ENCODE results near the gene WASHC4.

Gene WASHC4

DNA sequence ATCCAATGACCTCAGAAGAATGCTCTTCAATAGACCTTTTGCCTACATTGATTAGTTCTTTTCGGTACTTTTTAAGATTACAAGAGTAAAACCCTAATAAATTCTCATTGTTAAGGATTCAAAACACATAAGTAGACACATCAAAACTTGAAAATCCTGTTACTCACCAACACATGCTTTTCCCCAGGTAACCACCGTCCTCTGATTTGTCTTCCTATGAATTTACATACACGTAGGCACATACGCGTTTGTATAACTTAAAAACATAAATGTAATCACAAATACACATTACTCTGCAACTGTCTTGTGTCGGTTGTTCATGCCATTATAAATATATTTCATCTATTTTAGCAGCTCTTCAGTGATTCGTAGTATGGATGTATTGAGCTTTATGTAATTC is 910 bp upstream of the WASHC4 start:
- WGBS (ENCODE audit: insufficient coverage) = 100% methylated on average over 1 of the region's 7 CpGs
- H3K4me1 ChIP-seq (ENCODE audit: control extremely low read depth in 1 of 4, control insufficient read depth in 4 of 4, insufficient read depth in 4 of 4, low read length in 3 of 4) = peaks cover 4 to 30% (median 25%) of the 10 kb centered on the region in 4 experiments
- H3K27ac ChIP-seq (ENCODE audit: insufficient read depth in 1 of 2, low read depth in 1 of 2, low read length in 2 of 2, poor library complexity in 1 of 2, severe bottlenecking in 2 of 2) = no peak overlapping the region
- peaks cover 0 to 1% (median 0%) of the 10 kb centered on the region in 5 experiments for H3K27me3 ChIP-seq (replicated peaks in 2 of 5; ENCODE audit: control insufficient read depth in 4 of 5, insufficient read depth in 5 of 5, low read length in 4 of 5)
- H3K9me3 ChIP-seq (ENCODE audit: control extremely low read depth in 1 of 5, control insufficient read depth in 4 of 5, insufficient read depth in 2 of 5, low read depth in 1 of 5, low read length in 4 of 5) = no peaks in the 10 kb centered on the region
- H3K4me3 ChIP-seq (ENCODE audit: control insufficient read depth in 1 of 7, extremely low read depth in 1 of 7, insufficient read depth in 4 of 7, low read depth in 2 of 7, low read length in 6 of 7) = peak overlapping the region in 6 of 7 experiments; percentile 89 to 99 (median 98)
- ChIA-PET POLR2A (interaction anchor here (1.8 kb wide), 1 partner anchor 9 kb away, joined by 8 read pairs; no protein-coding TSS in a partner anchor), CTCF (interaction anchor here (1.6 kb wide), 1 partner anchor 9 kb away, joined by 3 read pairs; no protein-coding TSS in a partner anchor)
- H3K36me3 ChIP-seq (ENCODE audit: control insufficient read depth in 4 of 4, insufficient read depth in 4 of 4, low read length in 3 of 4) = peaks cover 0 to 3% (median under 1%) of the 10 kb centered on the region in 4 experiments
- DNase-seq = no peak

DNA sequence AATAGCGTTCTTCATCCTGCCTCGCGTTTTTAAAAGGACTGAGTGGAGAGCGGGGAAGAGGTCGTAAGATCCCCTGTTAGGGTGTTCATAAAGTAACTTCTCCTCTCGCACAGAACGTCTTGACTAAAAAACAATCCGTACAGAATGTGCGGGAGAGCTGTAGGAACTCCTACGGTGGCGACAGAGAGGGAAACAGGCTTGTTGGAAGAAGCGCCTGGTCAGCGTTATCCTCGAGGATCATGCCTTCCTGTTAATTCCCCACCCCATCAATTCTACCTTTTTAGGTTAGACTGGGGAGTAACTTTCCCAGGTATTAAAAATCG is 399 bp upstream of the WASHC4 start:
- H3K36me3 ChIP-seq (ENCODE audit: control insufficient read depth in 4 of 4, insufficient read depth in 4 of 4, low read length in 3 of 4) = peaks cover 0 to 7% (median 5%) of the 10 kb centered on the region in 4 experiments
- no peaks in the 10 kb centered on the region for H3K9me3 ChIP-seq (ENCODE audit: control extremely low read depth in 1 of 5, control insufficient read depth in 4 of 5, insufficient read depth in 2 of 5, low read depth in 1 of 5, low read length in 4 of 5)
- ChIA-PET POLR2A (interaction anchor here (0.6 to 1.8 kb wide), 5 partner anchors 8 to 21 kb away, joined by 3 to 8 read pairs (median 3); no protein-coding TSS in a partner anchor), CTCF (interaction anchor here (1.6 kb wide), 1 partner anchor 9 kb away, joined by 3 read pairs; no protein-coding TSS in a partner anchor)
- peak overlapping the region; percentile 83 to 99 (median 97) for H3K4me3 ChIP-seq (ENCODE audit: control insufficient read depth in 1 of 7, extremely low read depth in 1 of 7, insufficient read depth in 4 of 7, low read depth in 2 of 7, low read length in 6 of 7)
- peaks cover 4 to 30% (median 25%) of the 10 kb centered on the region in 4 experiments for H3K4me1 ChIP-seq (ENCODE audit: control extremely low read depth in 1 of 4, control insufficient read depth in 4 of 4, insufficient read depth in 4 of 4, low read length in 3 of 4)
- WGBS (ENCODE audit: insufficient coverage) = 0% methylated on average over 6 of the region's 15 CpGs
- peak; percentile 31 to 62 (median 40) for DNase-seq
- peaks cover 0 to 1% (median 0%) of the 10 kb centered on the region in 5 experiments for H3K27me3 ChIP-seq (replicated peaks in 2 of 5; ENCODE audit: control insufficient read depth in 4 of 5, insufficient read depth in 5 of 5, low read length in 4 of 5)
- H3K27ac ChIP-seq (ENCODE audit: insufficient read depth in 1 of 2, low read depth in 1 of 2, low read length in 2 of 2, poor library complexity in 1 of 2, severe bottlenecking in 2 of 2) = peak overlapping the region in 1 of 2 experiments; percentile 65

DNA sequence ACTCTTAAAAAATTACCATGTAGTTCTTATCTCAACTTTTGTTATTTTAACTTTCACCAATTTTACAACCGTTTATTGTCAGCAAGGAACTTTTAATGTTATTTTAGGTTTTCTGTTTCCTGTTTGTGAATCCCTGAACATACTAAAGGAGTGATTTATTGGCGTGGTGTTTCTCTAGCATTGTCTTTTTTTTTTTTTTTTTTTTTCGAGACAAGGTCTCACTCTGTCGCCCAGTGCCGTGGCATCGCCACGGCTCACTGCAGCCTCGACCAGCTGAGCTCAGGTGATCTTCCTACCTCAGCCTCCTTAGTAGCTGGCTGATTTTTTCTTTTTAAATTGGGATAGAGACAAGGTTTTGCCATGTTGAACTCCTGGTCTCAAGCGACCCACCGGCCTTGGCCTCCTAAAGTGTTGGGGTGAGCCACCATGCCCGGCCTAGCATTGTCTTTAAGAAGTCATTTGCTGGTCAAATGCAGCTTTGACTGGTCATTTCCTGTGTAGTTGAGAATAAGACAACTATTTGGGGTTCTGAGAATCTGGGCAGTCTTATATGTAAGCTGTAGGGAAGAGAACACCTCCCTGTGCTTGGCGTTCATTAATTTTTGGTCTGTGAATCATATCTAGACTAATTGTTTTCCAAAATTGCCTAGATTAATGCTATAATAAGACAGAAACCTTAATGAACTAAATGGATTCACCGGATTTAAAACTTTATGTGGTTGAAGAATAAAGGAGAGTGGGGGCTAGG is 2.1 kb downstream of the WASHC4 start:
- peaks cover 0 to 1% (median 0%) of the 10 kb centered on the region in 5 experiments for H3K27me3 ChIP-seq (replicated peaks in 2 of 5; ENCODE audit: control insufficient read depth in 4 of 5, insufficient read depth in 5 of 5, low read length in 4 of 5)
- peaks cover 0 to 4% (median 0%) of the 10 kb centered on the region in 5 experiments for H3K9me3 ChIP-seq (ENCODE audit: control extremely low read depth in 1 of 5, control insufficient read depth in 4 of 5, insufficient read depth in 2 of 5, low read depth in 1 of 5, low read length in 4 of 5)
- 1% methylated on average over 9 of the region's 13 CpGs for WGBS (ENCODE audit: insufficient coverage)
- H3K27ac ChIP-seq (ENCODE audit: insufficient read depth in 1 of 2, low read depth in 1 of 2, low read length in 2 of 2, poor library complexity in 1 of 2, severe bottlenecking in 2 of 2) = peak overlapping the region; percentile 71 to 86
- H3K4me3 ChIP-seq (ENCODE audit: control insufficient read depth in 1 of 7, extremely low read depth in 1 of 7, insufficient read depth in 4 of 7, low read depth in 2 of 7, low read length in 6 of 7) = peak overlapping the region in 6 of 7 experiments; percentile 89 to 99 (median 98)
- ChIA-PET POLR2A (interaction anchor here (1.0 kb wide), 1 partner anchor 823 kb away, joined by 3 read pairs; no protein-coding TSS in a partner anchor), CTCF (interaction anchor here (0.9 kb wide), 1 partner anchor 14 kb away, joined by 3 read pairs; no protein-coding TSS in a partner anchor)
- H3K4me1 ChIP-seq (ENCODE audit: control extremely low read depth in 1 of 4, control insufficient read depth in 4 of 4, insufficient read depth in 4 of 4, low read length in 3 of 4) = peaks cover 4 to 34% (median 25%) of the 10 kb centered on the region in 4 experiments
- DNase-seq = no peak
- H3K36me3 ChIP-seq (ENCODE audit: control insufficient read depth in 4 of 4, insufficient read depth in 4 of 4, low read length in 3 of 4) = peaks cover 4 to 27% (median 15%) of the 10 kb centered on the region in 4 experiments

DNA sequence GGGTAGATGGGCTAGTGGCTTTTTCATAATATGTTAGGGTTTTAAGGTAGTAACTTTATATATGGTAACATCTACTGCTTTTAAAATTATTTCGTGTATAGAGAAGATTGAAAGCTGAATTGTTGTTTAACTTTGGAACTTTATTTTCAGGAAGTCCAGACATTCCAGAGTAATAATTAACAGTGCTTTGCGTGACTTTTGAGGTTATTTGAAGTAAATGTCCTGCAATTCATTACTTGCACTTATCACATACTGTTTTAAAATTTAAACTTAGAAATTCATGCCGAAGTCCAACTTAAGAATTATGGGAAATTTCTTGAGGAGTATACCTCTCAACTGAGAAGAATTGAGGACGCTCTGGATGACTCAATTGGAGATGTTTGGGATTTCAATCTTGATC is 3.3 kb downstream of the WASHC4 start:
- Histone ChIP-seq H3K36me3 (ENCODE audit: control insufficient read depth in 4 of 4, insufficient read depth in 4 of 4, low read length in 3 of 4) (peaks cover 7 to 37% (median 23%) of the 10 kb centered on the region in 4 experiments), H3K27ac (ENCODE audit: insufficient read depth in 1 of 2, low read depth in 1 of 2, low read length in 2 of 2, poor library complexity in 1 of 2, severe bottlenecking in 2 of 2) (peak overlapping the region in 1 of 2 experiments; percentile 86), H3K4me3 (ENCODE audit: control insufficient read depth in 1 of 7, extremely low read depth in 1 of 7, insufficient read depth in 4 of 7, low read depth in 2 of 7, low read length in 6 of 7) (peak overlapping the region in 4 of 7 experiments; percentile 14 to 99 (median 36)), H3K4me1 (ENCODE audit: control extremely low read depth in 1 of 4, control insufficient read depth in 4 of 4, insufficient read depth in 4 of 4, low read length in 3 of 4) (peaks cover 4 to 34% (median 25%) of the 10 kb centered on the region in 4 experiments), H3K9me3 (ENCODE audit: control extremely low read depth in 1 of 5, control insufficient read depth in 4 of 5, insufficient read depth in 2 of 5, low read depth in 1 of 5, low read length in 4 of 5) (peaks cover 0 to 4% (median 0%) of the 10 kb centered on the region in 5 experiments), H3K27me3 (replicated peaks in 2 of 5; ENCODE audit: control insufficient read depth in 4 of 5, insufficient read depth in 5 of 5, low read length in 4 of 5) (peaks cover 0 to 1% (median 0%) of the 10 kb centered on the region in 5 experiments)
- no CpG with 5 or more reads among the region's 4 CpGs for WGBS (ENCODE audit: insufficient coverage)
- no peak for DNase-seq
- ChIA-PET POLR2A (no interaction called here), CTCF (no interaction called here)

DNA sequence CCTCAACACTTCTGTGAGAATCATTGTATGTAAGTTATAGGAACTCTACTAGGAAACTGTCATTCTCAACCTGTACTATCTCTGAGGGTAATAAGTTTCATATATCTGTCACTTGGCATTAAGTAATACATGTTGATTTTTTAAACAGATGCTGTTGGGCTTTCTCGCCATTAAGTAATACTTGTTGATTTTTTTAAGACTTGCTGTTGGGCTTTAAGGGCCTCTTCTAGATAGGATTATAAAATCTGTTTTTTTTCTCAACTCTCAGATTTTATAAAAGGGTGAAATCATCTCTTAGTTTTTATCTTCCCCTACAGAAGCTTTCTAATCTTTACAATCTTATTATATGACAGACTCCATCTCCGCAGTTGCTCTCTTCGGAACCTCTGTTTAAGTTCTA is 5.6 kb downstream of the WASHC4 start:
- ChIA-PET CTCF (no interaction called here), POLR2A (no interaction called here)
- no peak overlapping the region for H3K4me3 ChIP-seq (ENCODE audit: control insufficient read depth in 1 of 7, extremely low read depth in 1 of 7, insufficient read depth in 4 of 7, low read depth in 2 of 7, low read length in 6 of 7)
- H3K36me3 ChIP-seq (ENCODE audit: control insufficient read depth in 4 of 4, insufficient read depth in 4 of 4, low read length in 3 of 4) = peaks cover 15 to 57% (median 40%) of the 10 kb centered on the region in 4 experiments
- H3K9me3 ChIP-seq (ENCODE audit: control extremely low read depth in 1 of 5, control insufficient read depth in 4 of 5, insufficient read depth in 2 of 5, low read depth in 1 of 5, low read length in 4 of 5) = peaks cover 0 to 4% (median 0%) of the 10 kb centered on the region in 5 experiments
- H3K27ac ChIP-seq (ENCODE audit: insufficient read depth in 1 of 2, low read depth in 1 of 2, low read length in 2 of 2, poor library complexity in 1 of 2, severe bottlenecking in 2 of 2) = no peak overlapping the region
- no CpG with 5 or more reads among the region's 3 CpGs for WGBS (ENCODE audit: insufficient coverage)
- DNase-seq = no peak
- H3K27me3 ChIP-seq (replicated peaks in 2 of 5; ENCODE audit: control insufficient read depth in 4 of 5, insufficient read depth in 5 of 5, low read length in 4 of 5) = no peaks in the 10 kb centered on the region
- H3K4me1 ChIP-seq (ENCODE audit: control extremely low read depth in 1 of 4, control insufficient read depth in 4 of 4, insufficient read depth in 4 of 4, low read length in 3 of 4) = peaks cover 4 to 30% (median 18%) of the 10 kb centered on the region in 4 experiments

DNA sequence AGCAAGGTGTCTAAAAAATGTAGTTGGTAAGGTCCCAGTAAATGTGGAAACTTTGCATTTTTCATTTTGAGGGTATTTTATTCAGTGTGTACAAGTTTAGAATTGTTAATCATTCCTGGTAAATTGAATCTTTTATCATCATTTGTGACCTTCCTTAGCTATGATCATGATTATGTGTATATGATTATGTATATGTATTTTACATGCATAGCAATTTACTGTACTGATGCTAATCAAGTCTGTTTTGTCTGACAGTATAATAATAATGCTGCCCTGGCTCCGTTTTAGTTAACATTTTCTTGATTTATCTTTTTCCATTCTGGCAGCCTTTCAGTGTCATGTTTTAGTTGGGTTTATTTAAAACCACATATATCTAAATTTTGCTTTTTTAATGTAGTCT is 9.4 kb downstream of the WASHC4 start:
- Histone ChIP-seq H3K36me3 (ENCODE audit: control insufficient read depth in 4 of 4, insufficient read depth in 4 of 4, low read length in 3 of 4) (peaks cover 22 to 85% (median 55%) of the 10 kb centered on the region in 4 experiments), H3K9me3 (ENCODE audit: control extremely low read depth in 1 of 5, control insufficient read depth in 4 of 5, insufficient read depth in 2 of 5, low read depth in 1 of 5, low read length in 4 of 5) (peaks cover 0 to 4% (median 0%) of the 10 kb centered on the region in 5 experiments), H3K4me3 (ENCODE audit: control insufficient read depth in 1 of 7, extremely low read depth in 1 of 7, insufficient read depth in 4 of 7, low read depth in 2 of 7, low read length in 6 of 7) (no peak overlapping the region), H3K27me3 (replicated peaks in 2 of 5; ENCODE audit: control insufficient read depth in 4 of 5, insufficient read depth in 5 of 5, low read length in 4 of 5) (no peaks in the 10 kb centered on the region), H3K4me1 (ENCODE audit: control extremely low read depth in 1 of 4, control insufficient read depth in 4 of 4, insufficient read depth in 4 of 4, low read length in 3 of 4) (peaks cover 0 to 4% (median 0%) of the 10 kb centered on the region in 4 experiments), H3K27ac (ENCODE audit: insufficient read depth in 1 of 2, low read depth in 1 of 2, low read length in 2 of 2, poor library complexity in 1 of 2, severe bottlenecking in 2 of 2) (no peak overlapping the region)
- WGBS (ENCODE audit: insufficient coverage) = no CpG with 5 or more reads among the region's 1 CpG
- no peak for DNase-seq
- ChIA-PET POLR2A (interaction anchor here (1.3 kb wide), 1 partner anchor 9 kb away, joined by 8 read pairs; the partner anchor contains the start of gene WASHC4), CTCF (no interaction called here)

All from common myeloid progenitor, CD34-positive (primary cell).